T1000 (cell line): ENCODE data around the gene AGAP3.

ENCODE experiments used
- DNase-seq: peaks from one replicate; lab custom pipeline; 2025; ENCODE audit warnings: mixed read lengths; lab: John Stamatoyannopoulos, UW

The AGAP3 gene

GRCh38 chr7:151186640-151187408 is 100.5 kb downstream of the AGAP3 start, which contains the start of gene ASB10:
ASB10 (minus strand) TSS chr7:151187250; CDS start chr7:151187130, 120 bp downstream.
- DNase-seq, result no peak

- DNase-seq, result no peak
These were observed 101.4 kb downstream of the AGAP3 start for GRCh38 chr7:151187409-151188251.

- DNase-seq, result no peak
These were observed 101.9 kb downstream of the AGAP3 start for GRCh38 chr7:151188252-151188542.

GRCh38 chr7:151189038-151189437 is 102.8 kb downstream of the AGAP3 start:
- DNase-seq, result no peak

- DNase-seq, result no peak
These were observed 105.3 kb downstream of the AGAP3 start for GRCh38 chr7:151191544-151191943.

GRCh38 chr7:151192002-151192539 is 105.8 kb downstream of the AGAP3 start:
- DNase-seq, result no peak

GRCh38 chr7:151193203-151193978 is 107.1 kb downstream of the AGAP3 start:
- no peak for DNase-seq
